Keratinocyte (primary cell): ENCODE measurements around the gene PDHA1. TPM values are rescaled to one million over a fixed set of nuclear protein-coding genes. Genes with fewer than 3 reads are reported as not detected.

Source experiments
- DNase-seq: peaks from one replicate; pipeline ENCODE4 v3.0.0-alpha.2; 2011; ENCODE audit warnings: low read depth, missing footprints, low spot score
- FAIRE-seq: peaks from 2 replicates; lab custom pipeline; 2011; peaks lifted over from hg19 to GRCh38; lab: Jason Lieb, UNC
- H2AFZ ChIP-seq: 2 replicates; pipeline ENCODE4 v1.6.0; 2012; ENCODE audit warnings: low read length, control low read depth, inconsistent platforms; ENCODE audit not compliant: control insufficient read depth
- H3K27ac ChIP-seq: 2 replicates; pipeline ENCODE4 v1.5.1; 2011; ENCODE audit warnings: low read length; ENCODE audit not compliant: control insufficient read depth, insufficient read depth
- H3K27me3 ChIP-seq: 3 replicates; pipeline ENCODE4 v1.6.0; 2011; ENCODE audit warnings: low read length; ENCODE audit not compliant: control insufficient read depth, insufficient read depth; ENCODE audit errors: extremely low read depth
- H3K36me3 ChIP-seq, 2 experiments: 2 replicates in 1 of 2; 3 replicates in 1 of 2; pipeline ENCODE4 v1.5.1; 2011; ENCODE audit warnings: low read length in 2 of 2, mild to moderate bottlenecking in 1 of 2; ENCODE audit not compliant: control insufficient read depth in 2 of 2, insufficient read depth in 2 of 2; ENCODE audit errors: extremely low read depth in 1 of 2
- H3K4me1 ChIP-seq: 3 replicates; pipeline ENCODE4 v1.5.1; 2011; ENCODE audit warnings: low read length; ENCODE audit not compliant: control insufficient read depth, insufficient read depth; ENCODE audit errors: extremely low read depth
- H3K4me2 ChIP-seq: 3 replicates; pipeline ENCODE4 v1.6.0; 2011; ENCODE audit warnings: low read depth, low read length; ENCODE audit not compliant: control insufficient read depth, insufficient read depth; ENCODE audit errors: extremely low read depth
- H3K4me3 ChIP-seq, 3 experiments: fragments of 200-600 bp in 1 of 3; sonication (generic) in 1 of 3; 2 replicates in 2 of 3; 3 replicates in 1 of 3; pipeline ENCODE4 v1.5.1; 2011 to 2016; ENCODE audit warnings: low read length in 3 of 3, mild to moderate bottlenecking in 3 of 3, control low read depth in 2 of 3, inconsistent platforms in 1 of 3, low read depth in 1 of 3, mixed read lengths in 1 of 3, mixed run types in 1 of 3, moderate library complexity in 1 of 3; ENCODE audit not compliant: control insufficient read depth in 2 of 3, insufficient read depth in 2 of 3; ENCODE audit errors: extremely low read depth in 1 of 3
- H3K79me2 ChIP-seq: 2 replicates; pipeline ENCODE4 v1.6.0; 2012; ENCODE audit warnings: low read length; ENCODE audit not compliant: control insufficient read depth, insufficient read depth
- H3K9ac ChIP-seq: 3 replicates; pipeline ENCODE4 v1.6.0; 2011; ENCODE audit warnings: low read length; ENCODE audit not compliant: control insufficient read depth, insufficient read depth; ENCODE audit errors: extremely low read depth
- H3K9me1 ChIP-seq: 3 replicates; pipeline ENCODE4 v1.6.0; 2011; ENCODE audit warnings: low read length; ENCODE audit not compliant: control insufficient read depth, insufficient read depth; ENCODE audit errors: extremely low read depth
- H3K9me3 ChIP-seq: 2 replicates; pipeline ENCODE4 v1.5.1; 2012; ENCODE audit warnings: low read depth, low read length; ENCODE audit not compliant: control insufficient read depth
- H4K20me1 ChIP-seq: 3 replicates; pipeline ENCODE4 v1.6.0; 2011; ENCODE audit warnings: low read length; ENCODE audit not compliant: control insufficient read depth, insufficient read depth; ENCODE audit errors: extremely low read depth
- CTCF ChIP-seq, 3 experiments: IDR thresholded peaks in 1 of 3; conservative IDR thresholded peaks in 1 of 3; optimal IDR thresholded peaks in 1 of 3; 2 replicates in 2 of 3; 3 replicates in 1 of 3; pipeline versions ENCODE3 to v1.5.1; 2011; ENCODE audit warnings: low read length in 3 of 3, mild to moderate bottlenecking in 3 of 3, moderate library complexity in 2 of 3, control low read depth in 1 of 3, inconsistent platforms in 1 of 3; ENCODE audit not compliant: insufficient read depth in 2 of 3; ENCODE audit errors: extremely low read depth in 1 of 3
- EZH2 ChIP-seq: IDR thresholded peaks from one replicate; pipeline ENCODE4 v1.6.1; 2012; ENCODE audit warnings: inconsistent platforms, mild to moderate bottlenecking, low read length, moderate library complexity
- dilution Hi-C: fragments of 300-500 bp; cut with MboI; formaldehyde crosslinking; loops from one replicate; pipeline ENCODE4 v1.7.0; 2020; ENCODE audit warnings: low sequenced_read_pairs; ENCODE audit not compliant: extremely low pct_ligation_motif_present
- polyA plus RNA-seq, 5 experiments: library from polyadenylated mRNA; depleted of rRNA in 3 of 5; stranded (reverse) in 3 of 5; stranded (forward) in 1 of 5; unstranded in 1 of 5; fragments of >200 nt; gene quantifications; 1 replicate in 1 of 5; 2 replicates in 3 of 5; 3 replicates in 1 of 5; pipeline versions ENCODE4 v1.2.1 to v1.2.3, GENCODE V29; 2011 to 2012; ENCODE audit warnings: missing spikeins in 2 of 5, low read depth in 1 of 5, low replicate concordance in 1 of 5

The PDHA1 gene
- polyA plus RNA-seq, 1 donor (not counting 4 experiments of a cell fraction or from before 2014, with no cell fraction given), result 236 TPM

DNA sequence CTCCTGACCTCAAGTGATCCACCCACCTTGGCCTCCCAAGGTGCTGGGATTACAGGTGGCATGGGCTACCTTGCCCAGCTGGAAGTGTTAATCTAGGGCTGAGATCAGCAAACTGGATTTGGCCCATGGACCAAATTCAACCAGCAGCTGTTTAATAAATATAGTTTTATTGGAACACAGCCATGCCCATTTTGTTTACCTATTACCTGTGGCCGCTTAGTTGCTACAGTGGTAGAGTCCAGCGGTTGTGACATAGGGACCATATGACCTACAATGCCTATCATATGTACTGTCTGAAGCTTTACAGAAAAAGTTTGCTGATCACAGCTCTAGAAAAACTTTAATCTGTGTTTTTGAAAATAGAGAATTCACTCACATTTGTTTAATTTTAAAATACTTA is 17.2 kb upstream of the PDHA1 start:
- no peak overlapping the region for H3K4me2 ChIP-seq
- H3K27me3 ChIP-seq, result no peaks in the 10 kb centered on the region
- no peak overlapping the region for H3K4me3 ChIP-seq
- H3K4me1 ChIP-seq, result no peaks in the 10 kb centered on the region
- H4K20me1 ChIP-seq, result no peaks in the 10 kb centered on the region
- no peak overlapping the region for H3K9ac ChIP-seq
- no peak overlapping the region for H2AFZ ChIP-seq
- H3K27ac ChIP-seq, result no peak overlapping the region
- H3K79me2 ChIP-seq, result no peaks in the 10 kb centered on the region
- H3K9me3 ChIP-seq, result no peaks in the 10 kb centered on the region
- no peaks in the 10 kb centered on the region for H3K9me1 ChIP-seq
- H3K36me3 ChIP-seq, result no peaks in the 10 kb centered on the region
- DNase-seq (no peak), FAIRE-seq (no peak)
- dilution Hi-C loops, result loop anchor here (25.0 kb wide), 1 partner anchor 914 kb away; no protein-coding TSS in a partner anchor
- no peak for TF ChIP-seq CTCF (optimal IDR thresholded peaks at IDR 0.05 in 1 of 3, IDR thresholded peaks at IDR 0.05 in 1 of 3, conservative IDR thresholded peaks at IDR 0.05 in 1 of 3; ENCODE audit: extremely low read depth in 1 of 3, insufficient read depth in 2 of 3, low read length in 3 of 3)
- no peak for TF ChIP-seq EZH2

DNA sequence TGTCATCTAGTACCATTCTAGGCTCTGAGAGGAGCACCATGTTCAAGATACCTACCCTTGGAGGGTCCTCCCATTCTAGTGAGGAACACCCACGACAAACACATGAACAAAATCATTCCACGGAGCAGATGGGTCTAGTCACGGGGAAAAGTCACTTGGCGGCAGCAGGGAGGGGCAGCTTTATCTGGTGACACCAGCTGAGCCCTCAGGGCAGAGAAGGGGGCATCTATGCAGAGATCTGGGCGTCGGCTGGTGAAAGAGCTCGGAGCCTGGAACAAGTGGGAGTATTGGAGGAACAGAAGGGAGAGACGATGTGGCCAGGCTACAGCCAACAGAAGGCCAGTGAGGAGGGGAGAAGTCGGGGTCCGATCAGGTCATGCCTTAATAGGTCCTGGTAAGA is 11.9 kb upstream of the PDHA1 start:
- Histone ChIP-seq H3K4me3 (no peak overlapping the region), H2AFZ (no peak overlapping the region), H3K36me3 (no peaks in the 10 kb centered on the region), H3K9me1 (no peaks in the 10 kb centered on the region), H3K27ac (no peak overlapping the region), H3K9ac (no peak overlapping the region), H3K9me3 (no peaks in the 10 kb centered on the region), H3K27me3 (no peaks in the 10 kb centered on the region), H3K4me1 (no peaks in the 10 kb centered on the region), H3K4me2 (no peak overlapping the region), H4K20me1 (no peaks in the 10 kb centered on the region), H3K79me2 (no peaks in the 10 kb centered on the region)
- dilution Hi-C loops, result loop anchor here (25.0 kb wide), 1 partner anchor 920 kb away; no protein-coding TSS in a partner anchor
- FAIRE-seq (no peak), DNase-seq (no peak)
- TF ChIP-seq EZH2 (no peak), CTCF (optimal IDR thresholded peaks at IDR 0.05 in 1 of 3, IDR thresholded peaks at IDR 0.05 in 1 of 3, conservative IDR thresholded peaks at IDR 0.05 in 1 of 3; ENCODE audit: extremely low read depth in 1 of 3, insufficient read depth in 2 of 3, low read length in 3 of 3) (no peak)
